GM12801 (cell line): ENCODE results near the gene DNM3.

ENCODE experiments used
- TF ChIP-seq, protein P1 (sequence below): IDR thresholded peaks from one replicate; pipeline ENCODE4 v1.5.1; 2011; ENCODE audit warnings: control low read depth; ENCODE audit not compliant: insufficient read length; ENCODE audit errors: extremely low read depth

Gene DNM3

DNA sequence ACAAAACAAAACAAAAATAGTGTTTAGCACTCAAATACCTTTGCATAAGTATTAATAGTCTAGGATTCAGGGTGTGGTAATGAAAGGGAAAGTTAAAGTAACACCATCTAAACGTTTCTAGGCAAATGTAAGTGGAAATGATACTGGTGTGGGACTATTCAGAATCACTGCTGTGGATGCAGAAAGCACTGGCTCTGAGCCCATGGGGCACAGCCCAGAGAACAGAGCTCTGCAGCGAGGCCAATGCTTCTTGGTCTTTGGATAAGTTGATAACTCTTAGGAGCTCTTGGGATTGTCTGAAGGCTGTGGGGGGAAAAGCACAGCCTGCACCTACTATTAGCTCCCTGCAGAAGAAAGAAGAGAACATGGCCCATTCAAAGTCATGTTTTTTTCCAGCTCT, 21.4 kb upstream of the DNM3 start:
- TF ChIP-seq, protein P1, sequence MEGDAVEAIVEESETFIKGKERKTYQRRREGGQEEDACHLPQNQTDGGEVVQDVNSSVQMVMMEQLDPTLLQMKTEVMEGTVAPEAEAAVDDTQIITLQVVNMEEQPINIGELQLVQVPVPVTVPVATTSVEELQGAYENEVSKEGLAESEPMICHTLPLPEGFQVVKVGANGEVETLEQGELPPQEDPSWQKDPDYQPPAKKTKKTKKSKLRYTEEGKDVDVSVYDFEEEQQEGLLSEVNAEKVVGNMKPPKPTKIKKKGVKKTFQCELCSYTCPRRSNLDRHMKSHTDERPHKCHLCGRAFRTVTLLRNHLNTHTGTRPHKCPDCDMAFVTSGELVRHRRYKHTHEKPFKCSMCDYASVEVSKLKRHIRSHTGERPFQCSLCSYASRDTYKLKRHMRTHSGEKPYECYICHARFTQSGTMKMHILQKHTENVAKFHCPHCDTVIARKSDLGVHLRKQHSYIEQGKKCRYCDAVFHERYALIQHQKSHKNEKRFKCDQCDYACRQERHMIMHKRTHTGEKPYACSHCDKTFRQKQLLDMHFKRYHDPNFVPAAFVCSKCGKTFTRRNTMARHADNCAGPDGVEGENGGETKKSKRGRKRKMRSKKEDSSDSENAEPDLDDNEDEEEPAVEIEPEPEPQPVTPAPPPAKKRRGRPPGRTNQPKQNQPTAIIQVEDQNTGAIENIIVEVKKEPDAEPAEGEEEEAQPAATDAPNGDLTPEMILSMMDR, result no peak

DNA sequence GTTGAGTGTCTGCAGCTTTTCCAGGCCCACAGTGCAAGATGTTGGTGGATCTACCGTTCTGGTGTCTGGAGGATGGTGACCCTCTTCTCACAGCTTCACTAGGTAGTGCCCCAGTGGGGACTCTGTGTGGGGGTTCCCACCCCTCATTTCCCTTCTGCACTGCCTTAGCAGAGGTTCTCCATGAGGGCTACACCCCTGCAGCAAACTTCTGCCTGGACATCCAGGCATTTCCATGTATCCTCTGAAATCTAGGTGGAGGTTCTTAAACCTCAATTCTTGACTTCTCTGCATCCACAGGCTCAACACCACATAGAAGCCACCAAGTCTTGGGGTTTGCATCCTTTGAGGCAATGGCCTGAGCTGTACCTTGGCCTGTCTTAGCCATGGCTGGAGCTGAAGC, 14.3 kb upstream of the DNM3 start:
- TF ChIP-seq, protein P1, result no peak

DNA sequence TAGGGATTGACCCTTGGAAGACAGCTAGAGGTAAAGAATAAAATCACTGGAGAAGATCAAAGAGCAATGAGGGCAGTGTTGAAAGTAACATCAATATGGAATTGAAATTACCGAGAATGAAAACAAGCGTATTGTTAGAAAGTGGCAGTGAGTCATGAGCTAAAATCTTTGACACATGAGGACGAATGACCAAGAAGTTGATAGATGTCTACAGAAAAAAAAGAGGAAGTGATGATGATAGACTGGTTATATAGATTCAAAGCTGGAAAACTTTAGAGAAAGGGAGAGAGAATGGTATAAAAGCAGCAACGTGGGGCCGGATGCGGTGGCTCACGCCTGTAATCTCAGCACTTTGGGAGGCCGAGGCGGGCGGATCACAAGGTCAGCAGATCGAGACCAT, 12.5 kb upstream of the DNM3 start:
- TF ChIP-seq, protein P1, result no peak

DNA sequence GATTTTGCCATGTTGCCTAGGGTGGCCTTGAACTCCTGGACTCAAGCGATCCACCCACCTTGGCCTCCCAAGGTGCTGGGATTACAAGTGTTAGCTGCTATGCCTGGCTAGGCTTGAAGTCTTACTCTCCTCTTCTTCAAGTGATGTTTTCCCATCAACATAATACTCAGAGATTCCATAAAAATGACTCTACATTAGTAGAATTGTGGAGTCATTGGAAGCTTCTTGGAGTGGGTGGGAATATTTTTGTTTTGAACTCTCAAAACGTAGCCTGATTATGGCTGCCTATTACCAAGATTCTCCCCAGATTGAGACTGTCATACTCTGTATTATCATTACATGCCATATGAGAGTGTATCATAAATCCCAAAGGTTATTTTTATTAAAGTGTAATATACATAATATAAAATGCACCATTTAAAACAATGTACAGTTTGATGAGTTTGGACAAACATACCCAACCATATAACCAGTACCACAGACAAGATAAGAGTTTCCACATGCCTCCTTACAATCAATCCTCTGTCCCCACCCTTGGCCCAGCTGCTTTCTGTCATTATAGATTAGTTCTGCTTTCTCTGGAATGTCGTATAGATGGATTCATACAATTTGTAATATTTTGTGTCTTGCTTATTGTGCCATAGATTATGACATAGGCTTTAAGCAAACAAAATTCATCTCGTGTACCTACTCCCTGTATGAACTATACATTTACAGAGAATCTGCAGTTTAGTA, 8.0 kb upstream of the DNM3 start:
- TF ChIP-seq, protein P1, result no peak

DNA sequence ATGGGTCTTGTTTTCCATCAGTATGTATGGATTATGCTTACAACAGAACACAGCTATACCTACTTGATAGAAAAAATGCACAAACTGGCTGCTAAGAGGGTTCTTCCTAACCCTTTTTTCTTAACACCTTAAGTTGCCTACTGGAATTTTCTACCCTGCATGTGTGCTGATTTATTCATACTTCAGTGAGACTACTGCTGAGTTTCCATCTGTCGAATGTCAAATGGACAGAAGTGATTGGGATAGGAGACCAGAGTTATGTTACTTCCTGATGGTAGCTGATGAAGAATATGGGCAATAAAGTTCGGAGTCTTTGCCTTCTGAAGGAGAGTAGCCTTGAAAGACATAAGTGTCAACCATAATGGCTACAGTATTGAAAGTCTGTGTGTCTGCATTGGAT, 6.5 kb upstream of the DNM3 start:
- TF ChIP-seq, protein P1, result no peak

DNA sequence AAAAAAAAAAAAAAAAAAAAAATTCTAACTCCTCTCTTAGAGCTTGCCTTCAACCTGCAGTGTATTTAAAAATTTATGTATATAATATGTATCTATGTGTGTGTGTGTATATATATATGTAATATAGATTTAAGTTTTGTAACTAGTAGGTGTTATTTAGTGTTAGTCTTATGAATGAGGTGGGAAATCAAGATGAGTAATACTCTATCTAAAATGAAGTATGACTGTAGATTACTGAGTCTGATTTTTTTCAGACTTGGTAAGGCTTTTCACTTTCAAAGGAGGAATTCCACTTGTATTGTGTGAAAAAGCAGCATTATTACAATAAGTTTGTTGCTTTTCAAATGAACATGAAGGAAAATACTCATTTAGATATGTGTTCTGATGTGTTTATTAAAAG, 5.4 kb upstream of the DNM3 start:
- TF ChIP-seq, protein P1, result no peak

DNA sequence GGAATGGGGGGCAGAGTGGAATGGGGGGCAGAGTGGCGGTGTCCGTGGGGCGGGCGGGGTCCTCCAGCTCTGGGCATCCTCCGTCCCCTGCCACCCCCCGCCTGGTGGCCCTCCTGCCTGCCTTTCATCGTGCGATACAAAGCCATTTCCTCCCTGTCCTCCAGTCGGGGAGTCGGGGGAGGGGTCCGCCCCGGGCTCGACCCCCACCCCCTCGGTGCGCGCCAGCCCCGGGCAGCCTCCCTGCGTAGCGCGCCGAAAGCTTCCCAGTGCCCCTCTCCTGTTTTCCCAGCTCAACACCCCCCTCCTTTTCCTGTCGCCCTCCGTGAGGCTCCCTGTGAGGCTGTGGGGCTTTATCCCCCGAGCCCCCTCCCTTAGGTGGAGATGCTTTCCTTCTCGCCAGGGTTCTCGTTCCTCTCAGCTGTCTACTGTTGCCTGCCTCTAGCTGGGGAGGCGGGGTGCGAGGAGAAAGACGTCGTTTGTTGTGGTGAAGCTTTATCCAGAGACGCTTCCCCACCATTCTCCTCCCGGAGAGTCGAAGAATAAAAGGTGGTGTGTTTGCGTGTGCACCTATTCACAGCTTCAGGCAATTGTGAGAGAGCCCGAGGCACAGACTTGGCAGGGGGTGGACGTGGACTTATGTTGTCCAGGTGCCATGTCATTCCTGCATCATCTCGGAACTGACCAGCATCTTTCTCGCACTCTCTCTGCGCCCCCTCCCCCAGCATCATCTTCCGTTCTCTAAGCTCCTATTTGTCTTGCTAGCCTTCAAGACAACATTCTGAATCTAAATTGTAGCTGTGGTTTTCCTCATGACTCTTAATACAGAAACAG, 848 bp downstream of the DNM3 start:
- TF ChIP-seq, protein P1, result no peak
